ENCODE data around the gene MED9. TPM values are rescaled to one million over a fixed set of nuclear protein-coding genes. Genes with fewer than 3 reads are reported as not detected.
"Not testable (repeated sequence)": the region's sequence is repeated elsewhere in the genome, so short reads cannot be mapped to it uniquely, and the experiment has no call there.

The MED9 gene
- total and polyA plus RNA-seq, 4 donors = 6.4 to 12.5 (median 8.8) TPM

GRCh38 chr17:17485420-17485819 lies 8.6 kb downstream of the MED9 start:
- Histone ChIP-seq H3K36me3 (ENCODE audit: control insufficient read depth in 4 of 4, insufficient read depth in 3 of 4, low read depth in 1 of 4, low read length in 3 of 4) (peaks cover 0 to 11% (median 7%) of the 10 kb centered on the region in 4 donors), H3K9me3 (ENCODE audit: control insufficient read depth in 4 of 4, low read length in 3 of 4) (no peaks in the 10 kb centered on the region), H3K27me3 (ENCODE audit: control insufficient read depth in 4 of 4, insufficient read depth in 4 of 4, low read length in 3 of 4) (no peaks in the 10 kb centered on the region), H3K9ac (ENCODE audit: low read depth in 1 of 2, low read length in 2 of 2) (no peak overlapping the region), H3K4me3 (ENCODE audit: low read depth in 1 of 3, low read length in 3 of 3) (no peak overlapping the region), H3K4me1 (ENCODE audit: control insufficient read depth in 4 of 4, insufficient read depth in 4 of 4, low read length in 3 of 4) (peaks cover 0 to 5% (median under 1%) of the 10 kb centered on the region in 4 donors), H3K27ac (ENCODE audit: low read depth in 1 of 2, low read length in 2 of 2) (no peak overlapping the region)
- no peak for DNase-seq (ENCODE audit: low spot score)
- TF ChIP-seq MAX (IDR thresholded peaks at IDR 0.05) = no peak
- TF ChIP-seq GABPA (IDR thresholded peaks at IDR 0.05 in 1 of 2, conservative IDR thresholded peaks at IDR 0.05 in 1 of 2) = no peak
- TF ChIP-seq RXRA (IDR thresholded peaks at IDR 0.05) = no peak
- no peak for TF ChIP-seq TAF1 (conservative IDR thresholded peaks at IDR 0.05)
- TF ChIP-seq EGR1 (IDR thresholded peaks at IDR 0.05; ENCODE audit: low read depth in 2 of 2) = no peak
- no peak for TF ChIP-seq FOXA1 (IDR thresholded peaks at IDR 0.05)
- no peak for TF ChIP-seq REST (IDR thresholded peaks at IDR 0.05)
- TF ChIP-seq ATF3 (IDR thresholded peaks at IDR 0.05) = no peak
- no peak for TF ChIP-seq NR2F2 (IDR thresholded peaks at IDR 0.05)
- no peak for TF ChIP-seq CTCF (IDR thresholded peaks at IDR 0.05; ENCODE audit: low read depth, low read length, missing input control)
- no peak for TF ChIP-seq FOXA2 (IDR thresholded peaks at IDR 0.05)
- TF ChIP-seq YY1 (IDR thresholded peaks at IDR 0.05) = no peak
- no peak for TF ChIP-seq SP1 (IDR thresholded peaks at IDR 0.05)
- no peak for TF ChIP-seq HNF4A (conservative IDR thresholded peaks at IDR 0.05)
- no peak for TF ChIP-seq JUND (IDR thresholded peaks at IDR 0.05)
- TF ChIP-seq ZBTB33 (IDR thresholded peaks at IDR 0.05) = no peak
- TF ChIP-seq HNF4G (IDR thresholded peaks at IDR 0.05) = no peak
- no peak for TF ChIP-seq RAD21 (IDR thresholded peaks at IDR 0.05)
- WGBS = 93% methylated on average over 6 of the region's 6 CpGs

GRCh38 chr17:17486416-17486815 lies 9.6 kb downstream of the MED9 start:
- not testable (repeated sequence) for H3K27me3 ChIP-seq (ENCODE audit: control insufficient read depth in 4 of 4, insufficient read depth in 4 of 4, low read length in 3 of 4); H3K9me3 ChIP-seq (ENCODE audit: control insufficient read depth in 4 of 4, low read length in 3 of 4); H3K27ac ChIP-seq (ENCODE audit: low read depth in 1 of 2, low read length in 2 of 2); H3K9ac ChIP-seq (ENCODE audit: low read depth in 1 of 2, low read length in 2 of 2); H3K4me1 ChIP-seq (ENCODE audit: control insufficient read depth in 4 of 4, insufficient read depth in 4 of 4, low read length in 3 of 4); DNase-seq (ENCODE audit: low spot score); H3K4me3 ChIP-seq (ENCODE audit: low read depth in 1 of 3, low read length in 3 of 3)
- peaks cover 4 to 18% (median 8%) of the 10 kb centered on the region in 4 donors for H3K36me3 ChIP-seq (ENCODE audit: control insufficient read depth in 4 of 4, insufficient read depth in 3 of 4, low read depth in 1 of 4, low read length in 3 of 4)
- 97% methylated on average over 23 of the region's 23 CpGs for WGBS

All from liver (tissue), 9 donors.